Middle frontal gyrus (tissue), 1 donor: ENCODE measurements around the gene JAZF1.

ENCODE experiments used
- DNase-seq: peaks from one replicate; pipeline ENCODE4 v3.0.0-alpha.2; 2015; ENCODE audit warnings: low spot score; ENCODE audit errors: extremely low spot score

The JAZF1 gene

GRCh38 chr7:28165961-28166955 is 14.3 kb downstream of the JAZF1 start:
- no peak for DNase-seq

DNA sequence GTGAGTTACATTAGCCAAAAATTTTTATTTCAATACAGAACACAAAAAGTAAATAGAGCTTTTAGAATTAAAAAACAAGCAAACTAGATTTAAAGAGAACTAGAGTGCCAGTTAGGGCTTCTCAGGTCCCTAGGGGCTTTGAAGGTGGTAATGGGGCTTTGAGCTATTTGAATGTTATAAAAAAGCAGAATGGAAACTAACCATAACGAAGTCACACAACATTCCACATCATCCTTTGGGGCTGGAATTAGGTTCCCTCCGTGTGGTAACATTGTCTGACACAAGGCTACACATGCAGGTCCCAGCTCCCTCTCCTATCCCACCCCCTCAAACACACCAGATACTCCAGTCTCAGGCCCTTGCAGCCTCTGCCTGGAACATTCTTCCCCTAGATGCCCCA is 15.3 kb downstream of the JAZF1 start:
- DNase-seq, result no peak

GRCh38 chr7:28163949-28164348 is 16.6 kb downstream of the JAZF1 start:
- DNase-seq, result no peak

GRCh38 chr7:28161331-28161730 is 19.3 kb downstream of the JAZF1 start:
- no peak for DNase-seq

GRCh38 chr7:28160551-28160991 is 20.0 kb downstream of the JAZF1 start:
- no peak for DNase-seq

DNA sequence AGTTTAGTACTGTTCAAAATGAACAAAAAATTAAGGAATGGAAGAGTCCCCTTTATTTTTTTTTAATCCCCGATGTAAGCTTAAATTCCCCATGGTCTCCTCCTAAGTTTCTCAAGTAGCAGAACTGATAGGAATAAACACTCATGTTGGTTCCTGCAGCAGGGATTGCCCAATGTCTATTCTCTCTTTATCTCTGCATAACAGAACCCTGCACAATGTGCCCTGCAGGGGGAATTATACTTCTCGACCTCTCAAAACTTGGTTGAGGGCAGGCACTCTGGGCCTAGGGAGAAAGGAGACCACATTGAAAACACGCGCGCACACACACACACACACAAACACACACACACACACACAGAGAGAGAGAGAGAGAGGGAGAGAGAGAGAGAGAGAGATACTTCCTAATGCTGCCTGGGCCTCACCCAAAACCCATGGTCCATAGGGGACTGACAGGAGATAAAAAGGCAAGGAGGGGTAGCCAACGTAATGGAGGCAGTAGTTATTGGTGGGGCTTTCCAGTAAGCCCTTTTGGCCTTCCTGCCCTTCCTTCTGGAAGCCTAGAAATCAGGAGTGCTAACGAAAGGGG is 22.7 kb downstream of the JAZF1 start:
- no peak for DNase-seq

DNA sequence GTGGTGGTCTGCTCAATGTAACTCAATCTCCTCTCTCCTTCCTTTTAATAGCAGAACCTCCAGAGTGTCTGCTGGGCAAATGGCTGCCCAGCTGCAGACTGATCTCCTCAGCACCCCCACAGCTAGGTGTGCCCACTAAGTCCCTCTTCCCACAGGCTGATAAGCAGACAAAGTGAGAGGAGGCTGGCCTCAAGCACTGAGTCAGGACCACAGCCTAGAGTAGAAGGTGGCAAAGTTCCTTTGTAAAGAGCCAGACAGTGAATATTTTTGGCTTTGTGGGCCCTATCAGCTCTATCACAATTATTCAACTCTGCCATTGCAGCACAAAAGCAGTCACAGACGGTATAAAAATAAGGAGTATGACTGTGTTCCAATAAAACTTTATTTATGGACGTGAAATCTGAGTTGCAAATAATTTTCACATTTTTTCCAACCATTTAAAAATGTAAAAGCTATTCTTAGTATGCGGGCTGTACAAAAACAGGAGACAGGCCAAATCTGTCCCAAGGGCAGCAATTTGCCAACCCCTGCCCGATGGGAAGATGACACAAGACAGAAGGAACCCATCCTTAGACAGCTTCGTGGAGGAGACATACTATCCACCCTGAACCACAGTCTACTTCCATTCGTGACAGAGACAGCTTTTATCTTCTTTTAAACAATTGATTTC is 23.4 kb downstream of the JAZF1 start:
- DNase-seq, result no peak

GRCh38 chr7:28156401-28156800 is 24.2 kb downstream of the JAZF1 start:
- no peak for DNase-seq

DNA sequence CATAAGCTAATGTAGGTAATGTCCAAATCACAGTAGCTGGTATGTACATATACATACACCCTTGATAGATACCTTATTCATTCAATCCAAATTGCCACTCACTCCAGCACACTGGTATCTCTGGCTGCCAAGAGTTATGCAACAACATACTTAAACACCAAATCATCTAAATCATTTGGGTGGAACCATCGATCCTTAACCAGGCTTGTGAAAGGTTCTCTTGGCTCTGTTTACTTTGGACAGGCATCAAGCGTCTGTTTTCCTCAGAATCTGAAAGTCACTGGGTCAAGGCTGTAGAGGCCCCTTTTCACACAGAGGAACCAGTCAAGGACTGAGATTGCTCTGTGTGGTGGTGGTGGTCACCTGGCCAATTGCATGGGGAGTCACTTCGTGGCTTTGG is 24.6 kb downstream of the JAZF1 start:
- DNase-seq, result no peak

GRCh38 chr7:28155019-28155660 is 25.5 kb downstream of the JAZF1 start:
- no peak for DNase-seq

GRCh38 chr7:28152594-28152993 is 28.0 kb downstream of the JAZF1 start:
- no peak for DNase-seq

GRCh38 chr7:28151965-28152364 is 28.6 kb downstream of the JAZF1 start:
- no peak for DNase-seq

GRCh38 chr7:28149291-28150101 is 31.1 kb downstream of the JAZF1 start:
- no peak for DNase-seq

DNA sequence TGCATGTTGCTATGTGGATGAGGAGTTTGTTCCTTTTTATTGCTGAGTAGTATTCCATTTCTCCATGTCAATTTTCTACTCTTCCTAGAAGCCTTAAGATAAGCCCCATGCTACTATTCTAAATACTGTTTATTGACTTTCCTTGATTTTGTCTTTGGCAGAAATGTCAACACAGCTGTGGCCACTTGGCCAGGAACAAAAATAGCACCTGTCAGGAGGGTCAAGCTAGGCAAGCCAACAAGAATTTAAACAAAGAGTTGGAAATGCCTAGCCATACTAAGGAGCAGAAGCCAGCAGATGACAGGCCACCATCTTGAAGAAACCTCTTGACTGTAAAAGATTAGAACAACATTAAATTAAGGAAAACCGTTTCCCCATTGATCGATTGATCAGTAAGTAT is 34.7 kb downstream of the JAZF1 start:
- no peak for DNase-seq

DNA sequence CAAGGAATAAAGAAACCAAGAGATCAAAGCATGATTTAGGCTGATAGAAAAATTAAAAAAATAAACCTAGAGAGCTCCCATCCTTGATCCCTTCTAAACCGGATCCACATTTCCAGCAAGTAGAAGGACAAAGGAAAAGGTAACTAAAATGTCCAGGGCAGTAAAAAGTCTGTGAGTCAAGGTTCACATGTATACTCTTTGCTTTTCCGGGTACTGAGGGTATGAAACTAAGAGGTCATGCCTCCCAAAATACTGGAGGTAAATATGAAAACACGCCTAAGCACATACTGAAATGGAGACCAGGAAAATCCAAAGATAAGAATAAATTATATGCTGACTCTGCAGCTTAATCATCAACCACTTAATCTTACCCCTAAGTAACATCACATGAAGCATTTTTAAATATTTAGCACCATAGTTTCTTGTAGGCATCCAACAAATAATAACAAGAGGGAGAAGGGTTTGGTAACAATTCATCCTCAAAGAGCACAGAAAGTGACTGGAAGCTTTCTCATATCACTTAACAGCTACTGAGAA is 35.4 kb downstream of the JAZF1 start:
- DNase-seq, result no peak

DNA sequence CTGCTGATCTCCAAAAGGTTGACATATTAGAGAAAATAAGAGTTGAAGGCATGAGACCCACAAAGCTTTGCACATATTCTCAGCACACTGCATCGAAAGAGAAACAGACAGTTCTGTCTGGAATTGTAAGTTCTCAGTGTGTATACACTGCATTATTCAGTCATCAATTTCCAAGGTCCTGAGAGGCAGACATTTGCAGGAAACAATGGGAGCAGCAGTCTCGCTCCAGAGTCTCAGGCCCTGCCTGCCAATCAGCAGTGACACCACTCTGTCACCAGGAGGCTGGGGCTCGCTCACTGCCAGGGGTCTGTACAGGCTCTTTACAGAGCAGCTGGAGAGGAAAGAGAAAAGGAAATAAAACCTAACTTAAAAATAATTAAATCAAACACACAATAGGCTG is 36.3 kb downstream of the JAZF1 start:
- no peak for DNase-seq

GRCh38 chr7:28142650-28143049 is 37.9 kb downstream of the JAZF1 start:
- no peak for DNase-seq

GRCh38 chr7:28140979-28141378 is 39.6 kb downstream of the JAZF1 start:
- no peak for DNase-seq

- no peak for DNase-seq
Measured at GRCh38 chr7:28138837-28139236, 41.8 kb downstream of the JAZF1 start.

- DNase-seq, result no peak
Measured at GRCh38 chr7:28137463-28137862, 43.1 kb downstream of the JAZF1 start.

DNA sequence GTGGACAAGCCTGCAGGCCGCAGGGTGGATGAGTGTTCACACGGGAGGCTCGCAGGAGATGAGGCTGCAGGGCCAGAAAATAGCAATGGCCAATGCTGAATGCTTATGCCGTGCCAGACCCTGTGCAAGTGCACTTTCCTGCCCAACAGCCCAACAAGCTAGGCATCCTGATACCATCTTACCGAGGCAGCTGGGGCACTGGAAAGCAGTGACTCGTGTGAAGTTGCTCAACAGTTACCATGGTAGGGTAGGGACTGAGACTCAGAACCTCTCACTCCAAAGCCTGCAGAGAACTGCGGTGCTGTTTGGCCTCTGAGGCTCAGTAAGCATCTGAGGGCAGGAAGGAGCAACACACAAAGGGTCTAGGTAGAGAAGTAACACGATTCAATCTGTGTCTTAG is 43.7 kb downstream of the JAZF1 start:
- no peak for DNase-seq
